GM23338 (cell line): ENCODE measurements around the gene NDEL1. TPM values are rescaled to one million over a fixed set of nuclear protein-coding genes. Genes with fewer than 3 reads are reported as not detected.

Experiments used
- ATAC-seq: fragments of 200-7000 bp; cut with Tn5 transposase; 3 replicates; pipeline ENCODE4 v1.9.1; 2020
- DNase-seq: peaks from one replicate; pipeline ENCODE4 v3.0.0-alpha.2; 2015; ENCODE audit warnings: low spot score
- H2AFZ ChIP-seq: fragments of 200-600 bp; sonication (generic); 2 replicates; pipeline ENCODE4 v1.8.0; 2016; ENCODE audit warnings: antibody characterized with exemption, mild to moderate bottlenecking, moderate library complexity
- H3F3A ChIP-seq: fragments of 200-600 bp; sonication (generic); replicated peaks from 2 replicates; pipeline ENCODE4 v1.8.0; 2017; ENCODE audit warnings: antibody characterized with exemption, mixed run types, low read depth
- H3K27ac ChIP-seq: fragments of 200-600 bp; sonication (generic); 2 replicates; pipeline ENCODE4 v1.6.1; 2016; ENCODE audit warnings: low read depth
- H3K27me3 ChIP-seq: fragments of 200-600 bp; sonication (generic); 2 replicates; pipeline ENCODE4 v1.8.0; 2016; ENCODE audit warnings: mild to moderate bottlenecking, mixed run types, moderate library complexity; ENCODE audit not compliant: insufficient read depth
- H3K36me3 ChIP-seq: fragments of 200-600 bp; sonication (generic); 2 replicates; pipeline ENCODE4 v1.8.0; 2016; ENCODE audit warnings: mild to moderate bottlenecking; ENCODE audit not compliant: insufficient read depth
- H3K4me1 ChIP-seq: fragments of 200-600 bp; sonication (generic); 2 replicates; pipeline ENCODE4 v1.8.0; 2016; ENCODE audit warnings: mild to moderate bottlenecking, moderate library complexity; ENCODE audit not compliant: insufficient read depth
- H3K4me2 ChIP-seq: fragments of 200-600 bp; sonication (generic); 2 replicates; pipeline ENCODE4 v1.7.1; 2017; ENCODE audit warnings: mixed run types
- H3K4me3 ChIP-seq: fragments of 200-600 bp; sonication (generic); 2 replicates; pipeline ENCODE4 v1.6.1; 2016; ENCODE audit warnings: mixed run types
- H3K79me2 ChIP-seq: fragments of 200-600 bp; sonication (generic); replicated peaks from 2 replicates; pipeline ENCODE4 v1.8.0; 2017; ENCODE audit warnings: mild to moderate bottlenecking; ENCODE audit not compliant: insufficient read depth
- H3K9me2 ChIP-seq: fragments of 200-600 bp; sonication (generic); 2 replicates; pipeline ENCODE4 v1.8.0; 2017; ENCODE audit not compliant: insufficient read depth
- H4K20me1 ChIP-seq: fragments of 200-600 bp; sonication (generic); replicated peaks from 2 replicates; pipeline ENCODE4 v1.8.0; 2017; ENCODE audit warnings: mild to moderate bottlenecking; ENCODE audit not compliant: insufficient read depth
- H3K27ac Mint-ChIP-seq: 2 replicates; pipeline ENCODE4 v1.8.0; 2020; ENCODE audit warnings: inconsistent platforms, mild to moderate bottlenecking, moderate library complexity, mixed read lengths
- H3K27me3 Mint-ChIP-seq: 3 replicates; pipeline ENCODE4 v1.8.0; 2022; ENCODE audit warnings: low read depth, mild to moderate bottlenecking, moderate library complexity, mixed read lengths, inconsistent platforms; ENCODE audit not compliant: insufficient read depth, poor library complexity
- H3K36me3 Mint-ChIP-seq: 3 replicates; pipeline ENCODE4 v1.8.0; 2021; ENCODE audit warnings: low read depth, mild to moderate bottlenecking, inconsistent platforms, moderate library complexity, mixed read lengths
- H3K4me1 Mint-ChIP-seq: 3 replicates; pipeline ENCODE4 v1.8.0; 2020; ENCODE audit warnings: mild to moderate bottlenecking, inconsistent platforms, mixed read lengths
- H3K4me3 Mint-ChIP-seq: 3 replicates; pipeline ENCODE4 v1.8.0; 2021; ENCODE audit warnings: moderate library complexity, mild to moderate bottlenecking, inconsistent platforms, mixed read lengths
- H3K9me3 Mint-ChIP-seq: 3 replicates; pipeline ENCODE4 v1.8.0; 2020; ENCODE audit warnings: moderate library complexity, mild to moderate bottlenecking, inconsistent platforms, mixed read lengths
- CREB1 ChIP-seq: fragments of 250-450 bp; sonication (Bioruptor Pico); IDR thresholded peaks from 2 replicates; pipeline ENCODE4 v1.5.0; 2020; ENCODE audit warnings: low read depth, mild to moderate bottlenecking, moderate library complexity
- EZH2 ChIP-seq: fragments of 200-600 bp; sonication (generic); IDR thresholded peaks from one replicate; pipeline ENCODE4 v1.8.0; 2017; ENCODE audit warnings: antibody characterized with exemption, mild to moderate bottlenecking, low read depth; ENCODE audit not compliant: unreplicated experiment
- EZH2phosphoT487 ChIP-seq: fragments of 200-600 bp; sonication (generic); IDR thresholded peaks from one replicate; pipeline ENCODE4 v1.8.1; 2018; ENCODE audit warnings: antibody characterized with exemption; ENCODE audit not compliant: unreplicated experiment
- JUNB ChIP-seq: IDR thresholded peaks from one replicate; pipeline ENCODE4 v1.6.1; 2016; ENCODE audit warnings: antibody characterized with exemption; ENCODE audit not compliant: unreplicated experiment
- NANOG ChIP-seq: IDR thresholded peaks from 2 replicates; pipeline ENCODE4 v1.6.1; 2016; ENCODE audit warnings: antibody characterized with exemption, borderline replicate concordance
- POLR2AphosphoS5 ChIP-seq: IDR thresholded peaks from 2 replicates; pipeline ENCODE4 v1.6.1; 2016; ENCODE audit warnings: antibody characterized with exemption, low read depth
- ZNF114 ChIP-seq: fragments of 250-450 bp; sonication (Bioruptor Pico); IDR thresholded peaks from 2 replicates; pipeline ENCODE4 v1.5.0; 2020; ENCODE audit warnings: mild to moderate bottlenecking, moderate library complexity
- ZNF331 ChIP-seq: fragments of 250-450 bp; sonication (Bioruptor Pico); IDR thresholded peaks from 2 replicates; pipeline ENCODE4 v1.5.0; 2020; ENCODE audit warnings: low read depth, mild to moderate bottlenecking, moderate library complexity
- polyA plus RNA-seq: library from polyadenylated mRNA; unstranded; fragments of >200 nt; fragmentation: Nextera tagmentation; extraction: Ambion mirVana; gene quantifications from 2 replicates; pipeline ENCODE4 v1.2.1, GENCODE V29; 2016
- total RNA-seq: library from RNA; depleted of rRNA; stranded (reverse); fragments of >200 nt; shearing (Covaris generic); gene quantifications from 2 replicates; pipeline ENCODE4 v1.2.3, GENCODE V29; 2014
- TF ChIP-seq, protein P1 (sequence below), 2 experiments: fragments of 200-600 bp in 1 of 2; sonication (generic) in 1 of 2; conservative IDR thresholded peaks; 2 replicates each; pipeline versions ENCODE4 v1.5.1 to v1.6.1; 2016 to 2017; ENCODE audit warnings: antibody characterized with exemption in 2 of 2, low read depth in 2 of 2, mild to moderate bottlenecking in 2 of 2, moderate library complexity in 1 of 2
- TF ChIP-seq, protein P2 (sequence below): IDR thresholded peaks from 2 replicates; pipeline ENCODE4 v1.6.1; 2016; ENCODE audit warnings: antibody characterized with exemption
- TF ChIP-seq, protein P3 (sequence below): IDR thresholded peaks from one replicate; pipeline ENCODE4 v1.6.1; 2018; ENCODE audit warnings: antibody characterized with exemption; ENCODE audit not compliant: unreplicated experiment

Gene NDEL1
- total and polyA plus RNA-seq, 2 experiments from 2014 or later = 21.2 to 26.0 TPM

GRCh38 chr17:8462564-8462963 is 26.9 kb downstream of the NDEL1 start:
- DNase-seq (no peak), ATAC-seq (no peak)
- Histone ChIP-seq H3K27ac (no peak overlapping the region), H3K79me2 (peaks cover under 1% of the 10 kb centered on the region; the same call in 1 of the 2 replicates), H3K36me3 (peaks cover 3% of the 10 kb centered on the region; the same call in 1 of the 2 replicates), H3K4me2 (no peak overlapping the region), H3K9me2 (no peaks in the 10 kb centered on the region), H3K4me3 (no peak overlapping the region), H2AFZ (no peak overlapping the region), H3F3A (no peaks in the 10 kb centered on the region), H4K20me1 (peaks cover 8% of the 10 kb centered on the region), H3K4me1 (peaks cover 6% of the 10 kb centered on the region; the same call in 1 of the 2 replicates), H3K27me3 (no peaks in the 10 kb centered on the region)
- H3K4me3 Mint-ChIP-seq = no peak overlapping the region
- peaks cover 2% of the 10 kb centered on the region for H3K27me3 Mint-ChIP-seq
- peaks cover 7% of the 10 kb centered on the region; the same call in 2 of the 3 replicates for H3K4me1 Mint-ChIP-seq
- TF ChIP-seq NANOG (no peak), POLR2AphosphoS5 (no peak), JUNB (no peak), EZH2 (no peak), CREB1 (no peak), EZH2phosphoT487 (no peak), ZNF114 (no peak), ZNF331 (no peak)
- TF ChIP-seq, protein P1, sequence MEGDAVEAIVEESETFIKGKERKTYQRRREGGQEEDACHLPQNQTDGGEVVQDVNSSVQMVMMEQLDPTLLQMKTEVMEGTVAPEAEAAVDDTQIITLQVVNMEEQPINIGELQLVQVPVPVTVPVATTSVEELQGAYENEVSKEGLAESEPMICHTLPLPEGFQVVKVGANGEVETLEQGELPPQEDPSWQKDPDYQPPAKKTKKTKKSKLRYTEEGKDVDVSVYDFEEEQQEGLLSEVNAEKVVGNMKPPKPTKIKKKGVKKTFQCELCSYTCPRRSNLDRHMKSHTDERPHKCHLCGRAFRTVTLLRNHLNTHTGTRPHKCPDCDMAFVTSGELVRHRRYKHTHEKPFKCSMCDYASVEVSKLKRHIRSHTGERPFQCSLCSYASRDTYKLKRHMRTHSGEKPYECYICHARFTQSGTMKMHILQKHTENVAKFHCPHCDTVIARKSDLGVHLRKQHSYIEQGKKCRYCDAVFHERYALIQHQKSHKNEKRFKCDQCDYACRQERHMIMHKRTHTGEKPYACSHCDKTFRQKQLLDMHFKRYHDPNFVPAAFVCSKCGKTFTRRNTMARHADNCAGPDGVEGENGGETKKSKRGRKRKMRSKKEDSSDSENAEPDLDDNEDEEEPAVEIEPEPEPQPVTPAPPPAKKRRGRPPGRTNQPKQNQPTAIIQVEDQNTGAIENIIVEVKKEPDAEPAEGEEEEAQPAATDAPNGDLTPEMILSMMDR (conservative IDR thresholded peaks at IDR 0.05; ENCODE audit: low read depth in 2 of 2) = no peak
- TF ChIP-seq, protein P2, sequence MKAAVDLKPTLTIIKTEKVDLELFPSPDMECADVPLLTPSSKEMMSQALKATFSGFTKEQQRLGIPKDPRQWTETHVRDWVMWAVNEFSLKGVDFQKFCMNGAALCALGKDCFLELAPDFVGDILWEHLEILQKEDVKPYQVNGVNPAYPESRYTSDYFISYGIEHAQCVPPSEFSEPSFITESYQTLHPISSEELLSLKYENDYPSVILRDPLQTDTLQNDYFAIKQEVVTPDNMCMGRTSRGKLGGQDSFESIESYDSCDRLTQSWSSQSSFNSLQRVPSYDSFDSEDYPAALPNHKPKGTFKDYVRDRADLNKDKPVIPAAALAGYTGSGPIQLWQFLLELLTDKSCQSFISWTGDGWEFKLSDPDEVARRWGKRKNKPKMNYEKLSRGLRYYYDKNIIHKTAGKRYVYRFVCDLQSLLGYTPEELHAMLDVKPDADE = no peak
- TF ChIP-seq, protein P3, sequence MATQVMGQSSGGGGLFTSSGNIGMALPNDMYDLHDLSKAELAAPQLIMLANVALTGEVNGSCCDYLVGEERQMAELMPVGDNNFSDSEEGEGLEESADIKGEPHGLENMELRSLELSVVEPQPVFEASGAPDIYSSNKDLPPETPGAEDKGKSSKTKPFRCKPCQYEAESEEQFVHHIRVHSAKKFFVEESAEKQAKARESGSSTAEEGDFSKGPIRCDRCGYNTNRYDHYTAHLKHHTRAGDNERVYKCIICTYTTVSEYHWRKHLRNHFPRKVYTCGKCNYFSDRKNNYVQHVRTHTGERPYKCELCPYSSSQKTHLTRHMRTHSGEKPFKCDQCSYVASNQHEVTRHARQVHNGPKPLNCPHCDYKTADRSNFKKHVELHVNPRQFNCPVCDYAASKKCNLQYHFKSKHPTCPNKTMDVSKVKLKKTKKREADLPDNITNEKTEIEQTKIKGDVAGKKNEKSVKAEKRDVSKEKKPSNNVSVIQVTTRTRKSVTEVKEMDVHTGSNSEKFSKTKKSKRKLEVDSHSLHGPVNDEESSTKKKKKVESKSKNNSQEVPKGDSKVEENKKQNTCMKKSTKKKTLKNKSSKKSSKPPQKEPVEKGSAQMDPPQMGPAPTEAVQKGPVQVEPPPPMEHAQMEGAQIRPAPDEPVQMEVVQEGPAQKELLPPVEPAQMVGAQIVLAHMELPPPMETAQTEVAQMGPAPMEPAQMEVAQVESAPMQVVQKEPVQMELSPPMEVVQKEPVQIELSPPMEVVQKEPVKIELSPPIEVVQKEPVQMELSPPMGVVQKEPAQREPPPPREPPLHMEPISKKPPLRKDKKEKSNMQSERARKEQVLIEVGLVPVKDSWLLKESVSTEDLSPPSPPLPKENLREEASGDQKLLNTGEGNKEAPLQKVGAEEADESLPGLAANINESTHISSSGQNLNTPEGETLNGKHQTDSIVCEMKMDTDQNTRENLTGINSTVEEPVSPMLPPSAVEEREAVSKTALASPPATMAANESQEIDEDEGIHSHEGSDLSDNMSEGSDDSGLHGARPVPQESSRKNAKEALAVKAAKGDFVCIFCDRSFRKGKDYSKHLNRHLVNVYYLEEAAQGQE = no peak
- no peaks in the 10 kb centered on the region for H3K9me3 Mint-ChIP-seq
- H3K27ac Mint-ChIP-seq = 0 out of 2 replicates have a peak overlapping the region, but pooled peaks have one; percentile 29
- H3K36me3 Mint-ChIP-seq = peaks cover 9% of the 10 kb centered on the region
